GM10248 (cell line): ENCODE measurements around the gene SLC4A1.

ENCODE experiments used
- CTCF ChIA-PET: fragments of 300-600 bp; sonication (Branson Sonifier 250); formaldehyde crosslinking; extraction: SDS; loops from one replicate; lab custom pipeline; 2021; ENCODE audit warnings: antibody characterized with exemption; lab: Yijun Ruan, JAX
- POLR2A ChIA-PET: fragments of 350-650 bp; sonication (Branson Sonifier 250); formaldehyde crosslinking; extraction: SDS; loops from one replicate; lab custom pipeline; 2020; ENCODE audit warnings: antibody characterized with exemption; lab: Yijun Ruan, JAX
- DNase-seq: peaks from one replicate; pipeline ENCODE4 v3.0.0; 2012; ENCODE audit errors: extremely low spot score
- TF ChIP-seq, protein P1 (sequence below): IDR thresholded peaks from 2 replicates; pipeline ENCODE4 v1.5.1; 2012; ENCODE audit warnings: mild to moderate bottlenecking, low read depth; ENCODE audit errors: extremely low read depth, missing control alignments, control extremely low read depth

The SLC4A1 gene

DNA sequence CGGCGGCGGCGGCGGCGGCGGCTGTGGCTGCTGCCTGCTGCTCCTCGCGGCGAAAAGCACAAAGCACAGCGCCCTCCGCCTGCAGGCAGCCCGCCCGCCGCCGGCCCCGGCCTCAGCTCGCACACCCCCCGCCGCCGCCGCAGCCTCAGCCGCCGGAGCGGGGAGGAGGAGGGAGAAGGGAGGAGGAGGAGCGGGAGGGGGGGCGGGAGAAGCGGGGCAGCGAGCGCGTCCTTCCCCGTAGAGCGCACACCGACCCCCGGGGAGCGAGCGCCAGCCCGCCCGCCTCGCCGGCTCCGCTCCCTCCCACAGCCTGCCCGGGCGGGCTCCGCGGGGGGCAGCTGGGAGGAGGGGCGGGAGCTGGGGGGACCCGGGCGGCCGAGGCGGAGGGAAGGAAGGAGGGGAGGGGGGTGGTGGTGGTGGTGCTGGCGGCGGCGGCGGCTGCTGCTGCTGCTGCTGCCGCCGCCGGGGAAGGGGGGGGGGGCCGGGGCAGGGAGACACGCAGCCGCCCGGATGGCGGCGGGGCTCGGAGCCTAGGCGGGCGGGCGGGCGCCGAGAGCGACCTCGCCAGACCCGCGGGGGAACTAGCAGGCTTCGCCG lies 48.2 kb downstream of the SLC4A1 start, which contains the start of gene UBTF:
UBTF (minus strand) TSS at position 60 of the 597 bp plus-strand sequence. CDS start 1,446 bp downstream, outside the sequence.
- TF ChIP-seq, protein P1, sequence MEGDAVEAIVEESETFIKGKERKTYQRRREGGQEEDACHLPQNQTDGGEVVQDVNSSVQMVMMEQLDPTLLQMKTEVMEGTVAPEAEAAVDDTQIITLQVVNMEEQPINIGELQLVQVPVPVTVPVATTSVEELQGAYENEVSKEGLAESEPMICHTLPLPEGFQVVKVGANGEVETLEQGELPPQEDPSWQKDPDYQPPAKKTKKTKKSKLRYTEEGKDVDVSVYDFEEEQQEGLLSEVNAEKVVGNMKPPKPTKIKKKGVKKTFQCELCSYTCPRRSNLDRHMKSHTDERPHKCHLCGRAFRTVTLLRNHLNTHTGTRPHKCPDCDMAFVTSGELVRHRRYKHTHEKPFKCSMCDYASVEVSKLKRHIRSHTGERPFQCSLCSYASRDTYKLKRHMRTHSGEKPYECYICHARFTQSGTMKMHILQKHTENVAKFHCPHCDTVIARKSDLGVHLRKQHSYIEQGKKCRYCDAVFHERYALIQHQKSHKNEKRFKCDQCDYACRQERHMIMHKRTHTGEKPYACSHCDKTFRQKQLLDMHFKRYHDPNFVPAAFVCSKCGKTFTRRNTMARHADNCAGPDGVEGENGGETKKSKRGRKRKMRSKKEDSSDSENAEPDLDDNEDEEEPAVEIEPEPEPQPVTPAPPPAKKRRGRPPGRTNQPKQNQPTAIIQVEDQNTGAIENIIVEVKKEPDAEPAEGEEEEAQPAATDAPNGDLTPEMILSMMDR: peak; percentile 22
- ChIA-PET POLR2A (interaction anchor here (0.6 to 0.7 kb wide), 3 partner anchors 18 to 131 kb away, joined by 3 to 6 read pairs (median 4); no protein-coding TSS in a partner anchor), CTCF (interaction anchor here (0.6 to 15.0 kb wide), 7 partner anchors 10 to 144 kb away, joined by 4 to 234 read pairs (median 4); partner anchors contain the start of genes FAM171A2 and GRN)
- peak; percentile 58 for DNase-seq

GRCh38 chr17:44219108-44219615 lies 48.8 kb downstream of the SLC4A1 start:
- POLR2A ChIA-PET: interaction anchor here (0.6 to 0.7 kb wide), 3 partner anchors 18 to 131 kb away, joined by 3 to 6 read pairs (median 4); no protein-coding TSS in a partner anchor
- TF ChIP-seq, protein P1: peak; percentile 41
- DNase-seq: peak; percentile 79
- CTCF ChIA-PET: interaction anchor here (1.3 to 15.0 kb wide), 5 partner anchors 9 to 144 kb away, joined by 4 to 234 read pairs (median 7); partner anchors contain the start of genes FAM171A2 and GRN

- TF ChIP-seq, protein P1: peak; percentile 70
- CTCF ChIA-PET: interaction anchor here (0.7 to 15.0 kb wide), 11 partner anchors 9 to 145 kb away, joined by 3 to 234 read pairs (median 4); partner anchors contain the start of genes FAM171A2, GRN and SLC25A39
Observed at GRCh38 chr17:44218344-44219107, 49.4 kb downstream of the SLC4A1 start.

GRCh38 chr17:44217738-44218343 lies 50.1 kb downstream of the SLC4A1 start:
- no peak for DNase-seq
- CTCF ChIA-PET: interaction anchor here (0.9 to 15.0 kb wide), 11 partner anchors 8 to 145 kb away, joined by 3 to 234 read pairs (median 5); partner anchors contain the start of genes FAM171A2, GRN and SLC25A39
- TF ChIP-seq, protein P1: no peak
- POLR2A ChIA-PET: interaction anchor here (0.6 to 1.0 kb wide), 5 partner anchors 12 to 242 kb away, joined by 3 to 6 read pairs (median 3); no protein-coding TSS in a partner anchor

More at GRCh38 chr17:44218344-44219107, 49.4 kb downstream of the SLC4A1 start:
- peak; percentile 92 for DNase-seq
- POLR2A ChIA-PET: interaction anchor here (0.6 to 1.0 kb wide), 3 partner anchors 12 to 241 kb away, joined by 3 to 6 read pairs (median 3); no protein-coding TSS in a partner anchor

- DNase-seq: no peak
- TF ChIP-seq, protein P1: no peak
- CTCF ChIA-PET: interaction anchor here (0.8 to 15.0 kb wide), 9 partner anchors 14 to 306 kb away, joined by 3 to 234 read pairs (median 4); partner anchors contain the start of genes FAM171A2 and GRN
- POLR2A ChIA-PET: interaction anchor here (1.0 kb wide), 1 partner anchor 18 kb away, joined by 4 read pairs; no protein-coding TSS in a partner anchor
Observed at GRCh38 chr17:44216694-44217093, 51.2 kb downstream of the SLC4A1 start.
